Amniotic stem cell (primary cell): ENCODE data around the gene SNAP23.

Source experiments
- DNase-seq: peaks from one replicate; lab custom pipeline; 2025; lab: John Stamatoyannopoulos, UW

Gene SNAP23

GRCh38 chr15:42495361-42496212, at the start of gene SNAP23:
SNAP23 (plus strand) TSS chr15:42495634; CDS start chr15:42511847, 16,213 bp downstream.
- DNase-seq: peak; percentile 90

GRCh38 chr15:42447599-42447998, 47.8 kb upstream of the SNAP23 start:
- DNase-seq: no peak

- no peak for DNase-seq
Measured at GRCh38 chr15:42448281-42448680, 47.2 kb upstream of the SNAP23 start.

- DNase-seq: no peak
Measured at GRCh38 chr15:42449770-42450424, 45.5 kb upstream of the SNAP23 start.

GRCh38 chr15:42450425-42450790, 45.0 kb upstream of the SNAP23 start:
- no peak for DNase-seq

GRCh38 chr15:42453826-42454225, 41.6 kb upstream of the SNAP23 start:
- no peak for DNase-seq

- no peak for DNase-seq
Measured at GRCh38 chr15:42456531-42456930, 38.9 kb upstream of the SNAP23 start.

- peak; percentile 21 for DNase-seq
Measured at GRCh38 chr15:42456971-42457370, 38.5 kb upstream of the SNAP23 start.

GRCh38 chr15:42457445-42458442, 37.7 kb upstream of the SNAP23 start:
- DNase-seq: peak; percentile 81

- DNase-seq: no peak
Measured at GRCh38 chr15:42461261-42461660, 34.2 kb upstream of the SNAP23 start.

- no peak for DNase-seq
Measured at GRCh38 chr15:42465520-42466259, 29.7 kb upstream of the SNAP23 start.

- no peak for DNase-seq
Measured at GRCh38 chr15:42471002-42471401, 24.4 kb upstream of the SNAP23 start.

GRCh38 chr15:42474827-42475226, 20.6 kb upstream of the SNAP23 start:
- no peak for DNase-seq

GRCh38 chr15:42482701-42483100, 12.7 kb upstream of the SNAP23 start:
- no peak for DNase-seq

GRCh38 chr15:42483677-42484076, 11.8 kb upstream of the SNAP23 start:
- no peak for DNase-seq

GRCh38 chr15:42490291-42490670, 5.2 kb upstream of the SNAP23 start:
- DNase-seq: no peak

- peak; percentile 79 for DNase-seq
Measured at GRCh38 chr15:42490671-42491538, 4.5 kb upstream of the SNAP23 start, which contains the start of gene ZNF106. ZNF106 (minus strand) TSS chr15:42491141; CDS start chr15:42472289, 18,852 bp downstream.

GRCh38 chr15:42491539-42492225, 3.8 kb upstream of the SNAP23 start:
- peak; percentile 32 for DNase-seq

GRCh38 chr15:42493679-42494078, 1.8 kb upstream of the SNAP23 start:
- no peak for DNase-seq

- peak; percentile 46 for DNase-seq
Measured at GRCh38 chr15:42494998-42495360, 455 bp upstream of the SNAP23 start.
